ENCODE results near the gene MAPK10.

- no peak for TF ChIP-seq EP300 (IDR thresholded peaks at IDR 0.05)
- no peak for TF ChIP-seq CTCF (IDR thresholded peaks at IDR 0.05)
Measured at GRCh38 chr4:86367577-86367976, 7.7 kb upstream of the MAPK10 start.
